Head of caudate nucleus (tissue), 42 donors: ENCODE data around the gene CARD14.

Source experiments
- DNase-seq, 42 donors: peaks; one replicate each; pipeline versions ENCODE4 v3.0.0 to v3.0.0-alpha.2; 2020 to 2021; ENCODE audit warnings: mixed read lengths in 7 of 42
- intact Hi-C: fragments of 100-400 bp; cut with DNase I; formaldehyde crosslinking; loops from one replicate; pipeline ENCODE4 v1.15.0; 2022

Gene CARD14

DNA sequence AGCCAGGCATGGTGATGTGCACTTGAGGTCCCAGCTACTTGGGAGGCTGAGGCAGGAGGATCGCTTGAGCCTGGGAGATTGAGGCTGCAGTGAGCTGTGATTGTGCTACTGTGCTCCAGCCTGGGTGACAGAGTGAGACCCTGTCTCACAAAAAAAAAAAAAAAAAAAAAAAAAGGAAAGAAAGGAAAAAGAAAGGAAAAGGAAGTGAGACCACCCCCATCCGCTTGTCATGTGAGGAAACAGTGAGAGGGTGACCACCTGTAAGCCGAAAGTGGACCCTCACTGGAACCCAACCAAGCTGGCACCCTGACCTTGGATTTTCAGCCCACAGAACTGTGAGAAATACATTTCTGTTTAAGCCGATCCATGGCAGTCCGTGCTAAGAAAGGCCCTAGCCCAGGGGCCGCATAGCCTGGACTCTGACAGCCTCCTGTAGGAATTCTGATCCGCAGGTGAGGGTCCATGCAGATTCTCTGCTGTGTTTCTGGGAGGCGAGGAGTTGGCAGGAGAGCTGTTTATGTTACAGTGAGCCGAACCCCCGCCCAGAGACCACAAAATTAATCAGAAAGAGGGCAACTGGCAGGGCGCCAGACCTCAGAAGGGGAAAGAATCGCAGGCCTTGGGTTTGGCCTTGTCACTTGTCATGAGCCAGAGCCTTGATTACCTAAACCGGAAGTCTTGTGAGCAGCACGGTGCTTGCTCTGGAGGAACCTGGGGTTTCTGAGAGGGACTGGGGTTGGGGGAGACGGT, 49.4 kb downstream of the CARD14 start:
- intact Hi-C loops, result no loop called here
- peak in 24 of 42 donors; percentile 13 to 62 (median 35) for DNase-seq

DNA sequence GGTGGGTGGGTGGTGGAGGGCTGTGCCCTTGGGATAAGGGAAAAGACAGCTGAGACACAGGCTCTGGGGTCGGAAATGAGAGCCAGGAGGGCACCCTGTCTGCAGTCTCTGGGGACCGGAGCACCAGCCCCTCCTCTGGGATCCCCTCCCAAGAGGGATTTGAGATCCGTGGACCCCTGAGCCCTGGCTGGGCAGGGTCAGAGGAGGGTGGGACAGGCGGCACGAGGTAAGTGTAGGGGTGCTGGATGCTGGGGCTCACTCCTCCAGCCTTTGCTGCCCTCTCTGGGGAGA, 49.9 kb downstream of the CARD14 start:
- no peak for DNase-seq
- intact Hi-C loops, result loop anchor here (2.0 kb wide), 1 partner anchor 73 kb away; the partner anchor contains the start of gene EIF4A3

DNA sequence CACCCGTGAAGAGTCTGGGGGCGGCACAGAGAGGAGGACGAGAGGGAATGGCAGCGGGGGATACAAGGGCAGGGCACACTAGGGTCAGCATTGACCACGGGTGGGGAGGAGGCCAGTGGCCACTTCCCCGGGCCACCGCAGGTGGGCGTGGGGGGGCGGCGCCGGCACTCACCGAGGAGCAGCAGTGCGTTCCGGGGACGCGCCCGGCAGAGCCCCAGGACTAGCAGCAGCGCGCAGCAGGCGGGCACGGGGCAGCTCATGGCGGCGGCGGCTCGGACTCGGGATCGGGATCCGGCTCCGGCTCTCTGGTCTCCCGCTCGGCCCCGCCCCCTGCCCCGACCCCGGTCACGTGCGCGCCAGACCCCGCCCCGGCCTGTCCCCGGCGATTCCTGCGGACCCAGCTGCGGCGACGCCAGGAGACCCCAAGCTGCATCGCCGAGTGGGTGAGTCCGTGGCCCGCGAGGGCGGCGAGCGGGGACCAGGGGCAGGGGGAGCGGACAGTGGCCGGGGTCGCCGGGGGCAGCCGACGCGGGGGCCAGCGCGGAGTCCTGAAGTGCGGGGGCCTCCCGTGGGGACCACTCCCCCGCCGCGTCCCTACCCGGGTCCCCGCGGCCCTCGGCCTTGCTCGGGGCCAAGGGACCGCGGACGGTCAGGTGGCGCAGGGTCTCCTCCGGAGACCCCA, 50.4 kb downstream of the CARD14 start, which contains the start of the genes SGSH and SLC26A11:
SGSH (minus strand) TSS at position 280 of the 682 bp plus-strand sequence; CDS start at position 260, 20 bp downstream.
SLC26A11 (plus strand) TSS at position 374 of the 682 bp plus-strand sequence. CDS start 1,134 bp downstream, outside the sequence.
- intact Hi-C loops, result loop anchor here (2.0 kb wide), 1 partner anchor 73 kb away; the partner anchor contains the start of gene EIF4A3
- peak; percentile 35 to 89 (median 77) for DNase-seq

DNA sequence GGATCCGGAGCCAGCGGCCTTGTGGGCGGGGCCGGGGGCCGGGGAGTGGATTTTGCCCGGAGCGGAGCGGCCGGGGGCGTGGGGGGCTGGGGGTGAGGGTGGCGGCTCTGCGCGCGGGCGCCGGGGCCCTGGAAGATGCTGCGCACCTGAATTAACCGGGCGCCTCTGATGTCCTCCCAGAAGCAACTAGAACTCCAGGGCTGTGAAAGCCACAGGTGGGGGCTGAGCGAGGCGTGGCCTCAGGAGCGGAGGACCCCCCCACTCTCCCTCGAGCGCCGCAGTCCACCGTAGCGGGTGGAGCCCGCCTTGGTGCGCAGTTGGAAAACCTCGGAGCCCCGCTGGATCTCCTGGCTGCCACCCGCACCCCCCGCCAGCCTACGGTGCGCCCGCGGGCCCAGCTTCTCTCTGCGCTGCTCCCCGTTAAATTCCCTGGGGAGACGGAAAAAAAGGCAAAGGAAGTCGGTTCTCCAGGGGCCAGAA, 50.9 kb downstream of the CARD14 start:
- intact Hi-C loops, result loop anchor here (2.0 kb wide), 1 partner anchor 74 kb away; the partner anchor contains the start of gene EIF4A3
- peak in 40 of 42 donors; percentile 13 to 79 (median 50) for DNase-seq

DNA sequence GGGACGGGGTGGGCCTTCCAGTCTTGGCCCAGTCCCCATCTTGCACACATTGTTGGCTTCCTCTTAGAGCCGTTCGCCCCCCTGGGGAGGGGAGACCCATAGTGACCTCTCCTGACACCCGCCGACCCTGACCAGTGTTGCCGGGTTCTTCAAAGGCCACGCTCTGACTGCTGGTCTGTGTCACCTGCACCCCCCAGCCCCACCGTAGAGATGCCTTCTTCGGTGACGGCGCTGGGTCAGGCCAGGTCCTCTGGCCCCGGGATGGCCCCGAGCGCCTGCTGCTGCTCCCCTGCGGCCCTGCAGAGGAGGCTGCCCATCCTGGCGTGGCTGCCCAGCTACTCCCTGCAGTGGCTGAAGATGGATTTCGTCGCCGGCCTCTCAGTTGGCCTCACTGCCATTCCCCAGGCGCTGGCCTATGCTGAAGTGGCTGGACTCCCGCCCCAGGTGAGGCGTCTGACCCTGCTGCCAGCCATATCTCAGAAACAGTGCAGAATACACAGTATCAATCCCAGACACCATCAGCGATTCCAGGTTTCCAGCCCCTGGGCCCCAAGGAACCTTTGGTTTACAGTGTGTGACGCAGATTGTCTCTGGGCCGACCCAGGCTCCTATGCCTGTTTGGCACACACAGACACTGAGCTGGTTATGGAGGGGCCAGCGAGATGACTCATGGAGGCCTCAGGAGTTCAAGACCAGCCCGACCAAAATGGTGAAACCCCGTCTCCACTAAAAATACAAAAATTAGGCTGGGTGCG, 51.7 kb downstream of the CARD14 start:
- intact Hi-C loops, result loop anchor here (2.0 kb wide), 1 partner anchor 75 kb away; the partner anchor contains the start of gene EIF4A3
- no peak for DNase-seq

DNA sequence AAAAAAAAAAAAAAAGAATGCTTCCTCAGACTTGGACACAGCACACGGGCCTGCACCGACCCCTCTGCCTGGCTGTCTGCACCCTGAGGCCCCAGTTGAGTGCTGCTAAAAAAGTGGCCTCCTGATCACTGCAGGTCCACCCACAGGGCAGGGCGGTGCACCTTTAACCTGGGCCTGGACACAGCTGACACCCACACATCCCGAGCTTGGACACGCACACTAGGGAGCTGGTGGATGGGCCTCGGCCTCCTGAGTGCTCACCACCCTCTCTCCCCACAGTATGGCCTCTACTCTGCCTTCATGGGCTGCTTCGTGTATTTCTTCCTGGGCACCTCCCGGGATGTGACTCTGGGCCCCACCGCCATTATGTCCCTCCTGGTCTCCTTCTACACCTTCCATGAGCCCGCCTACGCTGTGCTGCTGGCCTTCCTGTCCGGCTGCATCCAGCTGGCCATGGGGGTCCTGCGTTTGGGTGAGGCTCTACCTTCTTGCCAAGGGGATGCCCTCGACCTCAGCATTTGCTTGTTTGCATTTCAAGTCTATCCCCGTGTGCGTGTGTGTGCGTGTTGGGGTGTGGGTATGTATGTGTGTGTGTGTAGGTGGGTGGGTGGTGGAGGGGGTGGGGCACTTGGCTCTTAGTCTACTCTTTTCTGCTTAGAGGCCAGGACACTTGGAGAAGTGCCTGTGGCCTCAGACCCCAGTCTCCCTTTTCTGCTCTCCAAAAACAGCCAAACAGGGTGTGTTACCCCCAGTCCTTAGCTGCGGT, 52.7 kb downstream of the CARD14 start:
- DNase-seq, result no peak
- intact Hi-C loops, result no loop called here

DNA sequence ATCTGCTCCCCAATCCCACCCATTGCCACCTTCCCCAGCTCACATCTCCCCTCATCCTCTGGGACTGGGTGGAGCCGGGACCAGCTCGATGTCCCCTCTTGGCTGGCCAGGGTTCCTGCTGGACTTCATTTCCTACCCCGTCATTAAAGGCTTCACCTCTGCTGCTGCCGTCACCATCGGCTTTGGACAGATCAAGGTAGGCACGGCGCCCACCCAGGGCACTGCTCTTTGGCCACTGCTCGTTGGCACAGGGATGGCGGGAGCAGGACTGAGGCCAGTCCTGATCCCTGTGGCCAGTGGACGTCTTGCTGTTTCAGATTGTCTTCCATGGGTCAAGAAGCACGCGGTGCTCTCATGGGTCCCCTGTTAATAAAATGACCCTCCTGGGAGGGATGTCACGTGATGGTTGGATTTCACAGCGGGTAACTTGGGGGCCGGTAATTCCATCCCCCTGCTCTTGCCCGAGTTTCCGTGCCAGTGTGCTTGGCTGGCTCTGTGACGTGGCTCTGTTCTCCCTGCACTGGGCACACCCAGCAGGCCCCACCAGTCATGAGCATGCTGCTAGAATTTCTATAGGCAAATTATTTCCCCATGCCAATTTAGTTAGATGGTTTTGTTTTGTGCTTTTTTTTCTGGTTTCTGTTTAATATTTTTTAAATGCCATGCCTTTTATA, 53.4 kb downstream of the CARD14 start:
- DNase-seq, result no peak
- intact Hi-C loops, result no loop called here

DNA sequence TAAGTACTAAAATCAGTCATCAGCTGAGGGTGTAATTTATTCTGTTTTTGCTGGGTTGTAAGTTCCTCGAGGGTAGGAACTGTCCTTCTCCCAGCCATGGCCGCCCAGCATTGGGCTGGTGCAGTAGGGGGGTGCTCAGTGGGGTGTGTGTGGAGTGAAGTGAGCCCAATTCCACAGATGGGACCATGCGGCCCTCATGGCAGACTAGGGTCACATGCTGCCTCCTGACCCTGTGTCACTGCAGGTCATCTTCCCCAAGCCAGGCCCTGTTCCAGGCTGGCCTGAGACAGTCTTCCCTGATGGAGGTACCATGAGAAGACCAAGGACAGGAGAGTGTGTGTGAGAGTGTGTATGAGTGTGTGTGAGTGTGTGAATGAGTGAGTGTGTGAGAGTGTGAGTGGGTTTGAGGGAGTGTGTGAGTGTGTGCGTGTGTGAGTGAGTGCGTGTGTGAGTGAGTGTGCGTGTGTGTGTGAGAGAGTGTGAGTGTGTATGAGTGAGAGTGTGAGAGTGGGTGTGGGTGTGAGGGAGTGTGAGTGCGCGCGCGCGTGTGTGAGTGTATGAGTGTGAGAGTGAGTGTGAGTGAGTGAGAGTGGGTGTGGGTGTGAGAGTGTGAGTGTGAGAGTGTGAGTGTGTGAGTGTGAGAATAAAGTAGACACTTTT, 54.1 kb downstream of the CARD14 start:
- intact Hi-C loops, result no loop called here
- DNase-seq, result no peak

DNA sequence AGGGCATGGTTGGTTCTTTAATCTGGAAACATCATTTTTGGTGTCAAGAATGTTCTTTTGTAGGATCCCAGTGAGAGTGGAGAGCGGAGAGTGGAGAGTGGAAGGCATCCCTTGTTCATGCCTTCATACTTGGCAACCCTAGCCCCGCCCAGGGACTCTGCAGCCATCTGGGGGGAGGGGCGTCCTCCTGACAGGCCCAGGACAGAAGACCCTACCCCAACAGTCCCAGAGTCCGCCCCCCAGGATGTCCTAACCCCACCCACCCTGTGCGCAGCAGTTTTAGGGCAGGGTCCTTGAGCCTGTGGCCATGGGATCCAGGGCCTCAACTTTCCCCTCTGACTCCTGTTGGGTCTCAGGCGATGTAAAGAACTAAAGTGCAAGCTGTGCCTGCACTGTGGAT, 54.9 kb downstream of the CARD14 start:
- intact Hi-C loops, result no loop called here
- no peak for DNase-seq

DNA sequence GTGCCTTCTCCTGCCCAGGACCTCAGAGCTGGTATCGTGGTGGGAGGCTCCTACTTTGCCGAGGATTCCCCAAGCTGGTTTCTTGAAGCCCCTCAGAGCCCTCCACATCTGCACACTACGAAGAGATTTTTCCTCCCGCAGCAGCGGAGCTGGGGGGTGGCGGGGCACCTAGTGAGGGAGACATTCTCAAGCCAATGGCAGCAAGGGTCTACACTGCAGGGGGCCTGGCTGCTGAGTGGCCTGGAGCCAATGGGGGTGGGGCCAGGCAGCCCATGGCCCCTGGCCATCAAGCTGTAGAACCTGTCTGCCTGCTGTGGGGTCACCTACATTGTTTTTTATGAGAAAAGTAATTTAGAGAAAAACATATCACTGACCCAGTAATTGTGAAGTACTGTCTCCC, 55.4 kb downstream of the CARD14 start:
- no peak for DNase-seq
- intact Hi-C loops, result no loop called here

DNA sequence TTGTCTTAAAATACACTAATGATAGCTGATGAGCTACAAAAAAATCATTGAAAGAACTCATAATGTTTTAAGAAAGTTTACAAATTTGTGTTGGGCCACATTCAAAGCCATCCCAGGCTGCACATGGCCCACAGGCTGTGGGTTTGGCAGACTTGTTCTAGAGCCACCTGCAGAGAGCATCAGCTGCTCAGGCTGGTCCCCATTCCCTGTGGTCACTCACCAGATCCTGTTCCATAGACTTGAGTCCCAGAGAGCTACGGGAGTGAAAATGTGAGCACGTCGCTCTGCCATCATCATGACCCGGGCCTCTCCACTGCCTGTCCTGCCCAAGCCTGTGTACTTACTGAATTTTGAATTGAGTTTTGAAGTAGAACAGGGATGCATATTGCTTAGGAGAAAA, 57.3 kb downstream of the CARD14 start:
- no peak for DNase-seq
- intact Hi-C loops, result no loop called here

DNA sequence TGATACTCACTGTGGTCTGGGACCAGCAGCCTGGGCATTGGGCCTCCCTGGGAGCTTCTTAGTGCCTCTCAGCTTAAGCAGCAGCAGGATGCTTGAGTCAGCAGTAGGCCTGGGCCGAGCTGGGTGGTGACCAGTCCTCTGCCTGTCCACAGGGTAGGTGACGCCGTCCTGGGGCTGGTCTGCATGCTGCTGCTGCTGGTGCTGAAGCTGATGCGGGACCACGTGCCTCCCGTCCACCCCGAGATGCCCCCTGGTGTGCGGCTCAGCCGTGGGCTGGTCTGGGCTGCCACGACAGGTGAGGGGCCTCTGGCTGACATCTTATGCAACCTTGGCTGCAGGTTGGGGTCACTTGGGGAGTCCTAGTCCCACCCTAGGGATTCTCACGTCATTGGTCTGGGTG, 57.8 kb downstream of the CARD14 start:
- DNase-seq, result no peak
- intact Hi-C loops, result no loop called here

DNA sequence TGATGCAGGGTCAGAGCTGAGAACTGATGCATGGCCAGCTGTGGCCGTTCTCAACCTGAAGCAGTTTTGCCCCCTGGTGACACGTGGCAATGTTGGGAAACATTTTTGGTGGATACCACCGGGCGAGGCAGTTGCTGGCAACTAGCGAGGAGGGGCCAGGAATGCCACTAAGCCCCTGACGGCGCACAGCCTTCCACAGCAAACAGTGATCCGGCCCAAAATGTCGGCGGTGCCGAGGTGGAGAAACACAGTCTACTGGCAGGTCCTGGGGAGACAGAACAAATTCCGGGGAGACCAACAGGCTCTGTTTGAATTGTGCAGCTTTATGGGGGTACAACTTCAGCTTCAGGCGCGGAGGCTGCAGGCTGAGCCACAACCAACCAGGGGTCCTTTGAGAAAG, 58.6 kb downstream of the CARD14 start:
- intact Hi-C loops, result no loop called here
- no peak for DNase-seq

DNA sequence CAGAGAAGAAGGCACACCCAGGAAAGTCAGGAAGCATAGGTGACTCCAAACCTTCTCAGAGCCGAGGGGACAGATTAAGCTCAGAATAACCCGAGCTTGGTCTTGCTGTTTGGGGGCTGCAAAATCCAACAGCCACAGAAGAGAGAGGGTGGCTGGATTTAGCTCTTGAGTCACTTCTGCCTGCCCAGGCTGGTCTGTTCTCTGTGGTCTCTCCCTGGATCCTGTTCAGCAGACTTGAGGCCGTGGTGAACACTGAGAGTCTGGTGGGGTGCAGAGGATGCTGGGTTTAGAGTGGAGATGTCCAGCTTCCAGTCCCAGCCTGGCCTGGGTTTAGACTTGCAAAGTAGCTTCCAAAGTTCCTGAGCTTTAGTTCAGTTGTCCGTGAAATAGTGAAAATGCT, 59.2 kb downstream of the CARD14 start:
- no peak for DNase-seq
- intact Hi-C loops, result no loop called here

DNA sequence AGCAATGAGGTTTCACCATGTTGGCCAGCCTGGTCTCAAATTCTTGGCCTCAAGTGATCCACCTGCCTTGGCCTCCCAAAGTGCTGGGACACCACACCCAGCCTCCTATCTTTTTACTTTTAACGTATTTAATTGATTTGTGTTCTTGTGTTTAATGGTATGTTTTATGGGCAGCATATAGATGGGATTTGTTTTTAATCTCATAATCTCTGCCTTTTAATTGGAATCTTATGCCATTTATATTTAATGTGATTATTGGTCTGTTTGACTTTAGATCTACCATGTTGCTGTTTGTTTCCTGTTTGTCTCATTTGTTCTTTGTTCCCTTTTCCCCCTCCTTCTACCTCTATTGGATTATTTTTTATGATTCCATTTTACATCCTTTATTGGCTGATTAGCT, 62.6 kb downstream of the CARD14 start:
- DNase-seq, result no peak
- intact Hi-C loops, result no loop called here

DNA sequence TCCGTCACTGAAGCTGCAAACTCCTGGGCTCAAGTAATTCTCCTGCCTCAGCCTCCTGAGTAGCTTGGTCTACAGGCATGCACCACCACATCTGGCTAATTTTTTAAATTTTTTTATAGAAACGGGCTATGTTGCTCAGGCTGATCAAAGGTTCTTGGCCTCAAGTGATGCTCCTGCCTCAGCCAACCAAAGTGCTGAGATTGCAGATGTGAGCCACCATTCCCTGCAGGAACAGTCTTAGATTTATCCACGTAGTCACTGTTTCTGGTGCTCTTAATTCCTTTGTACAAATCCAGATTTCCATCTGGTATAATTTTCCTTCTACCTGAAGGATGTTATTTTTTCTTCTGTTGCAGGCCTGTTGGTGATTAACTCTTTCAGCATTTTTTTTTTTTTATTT, 63.4 kb downstream of the CARD14 start:
- intact Hi-C loops, result no loop called here

DNA sequence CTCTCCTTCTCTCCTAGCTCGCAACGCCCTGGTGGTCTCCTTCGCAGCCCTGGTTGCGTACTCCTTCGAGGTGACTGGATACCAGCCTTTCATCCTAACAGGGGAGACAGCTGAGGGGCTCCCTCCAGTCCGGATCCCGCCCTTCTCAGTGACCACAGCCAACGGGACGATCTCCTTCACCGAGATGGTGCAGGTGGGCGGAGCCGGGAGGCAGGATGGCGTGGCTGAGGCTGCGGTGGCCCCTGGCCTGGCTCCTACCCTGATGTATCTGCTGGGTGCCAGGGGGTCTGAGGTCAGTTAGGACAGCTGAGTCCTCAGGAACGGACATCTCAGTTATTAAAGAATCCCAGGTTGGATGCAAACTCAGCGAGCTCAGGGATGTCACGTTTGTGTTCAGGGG, 67.1 kb downstream of the CARD14 start:
- DNase-seq, result no peak
- intact Hi-C loops, result no loop called here

More for the DNA sequence above, 63.4 kb downstream of the CARD14 start:
- DNase-seq, result no peak

DNA sequence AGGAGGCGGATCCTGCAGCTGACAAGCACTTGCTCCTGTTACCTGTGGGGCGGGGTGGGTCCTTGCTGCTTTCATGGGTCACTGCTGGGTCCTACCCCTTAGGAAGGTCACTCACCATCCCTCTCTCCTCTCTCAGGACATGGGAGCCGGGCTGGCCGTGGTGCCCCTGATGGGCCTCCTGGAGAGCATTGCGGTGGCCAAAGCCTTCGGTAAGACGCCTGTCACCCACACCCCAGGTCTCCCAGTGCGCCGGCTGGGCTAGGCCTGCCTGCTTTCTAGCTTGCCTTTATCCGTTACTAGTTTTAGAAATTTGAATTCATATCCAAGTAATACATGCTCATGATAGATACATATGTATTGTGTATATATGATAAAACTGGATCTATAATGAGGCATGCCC, 67.6 kb downstream of the CARD14 start:
- intact Hi-C loops, result no loop called here
- no peak for DNase-seq
